B cell (primary cell): ENCODE results near the gene OTOP3. TPM values are rescaled to one million over a fixed set of nuclear protein-coding genes. Genes with fewer than 3 reads are reported as not detected.

Experiments
- ATAC-seq: fragments of 200-7000 bp; cut with Tn5 transposase; one replicate; pipeline ENCODE4 v1.10.0; 2021; ENCODE audit warnings: low read depth, mild to moderate bottlenecking, moderate number of reproducible peaks, moderate library complexity
- CTCF ChIA-PET: fragments of 350-600 bp; sonication (Branson Sonifier 250); formaldehyde crosslinking; loops from one replicate; lab custom pipeline; 2021; ENCODE audit warnings: antibody characterized with exemption, inconsistent platforms; lab: Charles Lee
- POLR2A ChIA-PET: fragments of 350-600 bp; sonication (Branson Sonifier 250); formaldehyde crosslinking; loops from one replicate; lab custom pipeline; 2021; ENCODE audit warnings: antibody characterized with exemption; lab: Charles Lee
- DNase-seq: peaks from one replicate; pipeline ENCODE4 v3.0.0; 2013
- H2AFZ ChIP-seq: 2 replicates; pipeline ENCODE4 v1.6.1; 2012; ENCODE audit warnings: mild to moderate bottlenecking, low read depth, low read length; ENCODE audit not compliant: insufficient read depth, poor library complexity, severe bottlenecking
- H3K27ac ChIP-seq, 2 donors: 1 replicate in 1 of 2; 2 replicates in 1 of 2; pipeline ENCODE4 v1.5.1; 2012 to 2013; ENCODE audit warnings: low read length in 2 of 2, mild to moderate bottlenecking in 2 of 2, moderate library complexity in 1 of 2
- H3K27me3 ChIP-seq, 4 experiments: fragments of 200-600 bp in 1 of 4; sonication (generic) in 1 of 4; replicated peaks in 1 of 4; 1 replicate in 2 of 4; 2 replicates in 2 of 4; pipeline versions ENCODE4 v1.6.1 to v1.7.0; 2013 to 2016; ENCODE audit warnings: low read length in 3 of 4, mild to moderate bottlenecking in 2 of 4, mixed read lengths in 1 of 4, moderate library complexity in 1 of 4; ENCODE audit not compliant: insufficient read depth in 4 of 4, control insufficient read depth in 3 of 4; ENCODE audit errors: control extremely low read depth in 1 of 4
- H3K36me3 ChIP-seq, 2 experiments: replicated peaks in 1 of 2; 1 replicate in 1 of 2; 2 replicates in 1 of 2; pipeline versions ENCODE4 v1.6.1 to v1.7.1; 2013; ENCODE audit warnings: low read length in 1 of 2; ENCODE audit not compliant: insufficient read depth in 2 of 2, control insufficient read depth in 1 of 2; ENCODE audit errors: control extremely low read depth in 1 of 2, extremely low read depth in 1 of 2
- H3K4me1 ChIP-seq, 2 donors: fragments of 200-600 bp in 1 of 2; sonication (generic) in 1 of 2; 1 replicate in 1 of 2; 2 replicates in 1 of 2; pipeline versions ENCODE4 v1.5.1 to v1.6.1; 2013 to 2017; ENCODE audit warnings: low read length in 2 of 2; ENCODE audit not compliant: control insufficient read depth in 2 of 2, insufficient read depth in 2 of 2
- H3K4me2 ChIP-seq: replicated peaks from 2 replicates; pipeline ENCODE3; 2012; ENCODE audit warnings: mild to moderate bottlenecking, low read depth, low read length; ENCODE audit not compliant: poor library complexity, severe bottlenecking
- H3K4me3 ChIP-seq, 5 experiments: fragments of 200-600 bp in 1 of 5; sonication (generic) in 1 of 5; 1 replicate in 3 of 5; 2 replicates in 2 of 5; pipeline versions ENCODE4 v1.5.1 to v1.7.0; 2011 to 2016; ENCODE audit warnings: low read length in 4 of 5, mild to moderate bottlenecking in 4 of 5, low read depth in 2 of 5, control low read depth in 1 of 5, moderate library complexity in 1 of 5; ENCODE audit not compliant: insufficient read depth in 1 of 5; ENCODE audit errors: control extremely low read depth in 1 of 5, extremely low read depth in 1 of 5
- H3K79me2 ChIP-seq: fragments of 200-600 bp; sonication (generic); one replicate; pipeline ENCODE4 v1.6.0; 2016; ENCODE audit warnings: low read length; ENCODE audit not compliant: control insufficient read depth, insufficient read depth
- H3K9ac ChIP-seq: fragments of 200-600 bp; sonication (generic); 2 replicates; pipeline ENCODE4 v1.6.1; 2017; ENCODE audit warnings: mild to moderate bottlenecking, low read length, moderate library complexity
- H3K9me3 ChIP-seq, 3 donors: one replicate each; pipeline versions ENCODE4 v1.6.1 to v1.7.1; 2013; ENCODE audit warnings: low read length in 2 of 3; ENCODE audit not compliant: control insufficient read depth in 2 of 3, insufficient read depth in 1 of 3; ENCODE audit errors: control extremely low read depth in 1 of 3
- H4K20me1 ChIP-seq: 2 replicates; pipeline ENCODE4 v1.6.0; 2012; ENCODE audit warnings: mild to moderate bottlenecking, low read length; ENCODE audit not compliant: insufficient read depth, control insufficient read depth, poor library complexity, severe bottlenecking
- H3K27ac Mint-ChIP-seq: one replicate; pipeline ENCODE4 v1.8.0; 2021; ENCODE audit warnings: mixed read lengths
- H3K27me3 Mint-ChIP-seq: one replicate; pipeline ENCODE4 v1.8.0; 2021; ENCODE audit warnings: mixed read lengths
- H3K4me1 Mint-ChIP-seq: one replicate; pipeline ENCODE4 v1.8.0; 2021; ENCODE audit warnings: mixed read lengths
- H3K4me3 Mint-ChIP-seq: one replicate; pipeline ENCODE4 v1.8.0; 2021; ENCODE audit warnings: mixed read lengths
- H3K9me3 Mint-ChIP-seq: one replicate; pipeline ENCODE4 v1.8.0; 2022; ENCODE audit warnings: mixed read lengths; ENCODE audit not compliant: insufficient read depth
- EZH2 ChIP-seq: IDR thresholded peaks from 2 replicates; pipeline ENCODE4 v1.6.1; 2012; ENCODE audit warnings: borderline replicate concordance, low read depth, mild to moderate bottlenecking, moderate library complexity, low read length; ENCODE audit not compliant: insufficient read depth, poor library complexity, severe bottlenecking
- WGBS: methylation state at CpG from one replicate; pipeline ENCODE4 v1.1.5; 2013; ENCODE audit warnings: missing lambda C conversion rate; ENCODE audit not compliant: insufficient coverage; 5-methylcytosine and 5-hydroxymethylcytosine counted together
- intact Hi-C: fragments of 100-400 bp; cut with micrococcal nuclease; formaldehyde crosslinking; loops from one replicate; pipeline ENCODE4 v1.10.0; 2022
- polyA plus RNA-seq: library from polyadenylated mRNA; depleted of rRNA; stranded (reverse); fragments of >200 nt; gene quantifications from 2 replicates; pipeline ENCODE4 v1.2.3, GENCODE V29; 2012
- total RNA-seq, 2 donors: library from RNA; stranded (reverse); fragments of 120-200 nt in 1 of 2; gene quantifications; 1 replicate in 1 of 2; 2 replicates in 1 of 2; pipeline versions ENCODE4 v1.2.3 to v1.2.4, GENCODE V29; 2013 to 2022
- TF ChIP-seq, protein P1 (sequence below): fragments of 200-600 bp; IDR thresholded peaks from one replicate; pipeline ENCODE4 v1.8.0; 2022; ENCODE audit warnings: antibody characterized with exemption, mild to moderate bottlenecking

OTOP3 gene
- total and polyA plus RNA-seq, 2 donors (not counting 1 experiment from before 2014, with no cell fraction given): not detected

DNA sequence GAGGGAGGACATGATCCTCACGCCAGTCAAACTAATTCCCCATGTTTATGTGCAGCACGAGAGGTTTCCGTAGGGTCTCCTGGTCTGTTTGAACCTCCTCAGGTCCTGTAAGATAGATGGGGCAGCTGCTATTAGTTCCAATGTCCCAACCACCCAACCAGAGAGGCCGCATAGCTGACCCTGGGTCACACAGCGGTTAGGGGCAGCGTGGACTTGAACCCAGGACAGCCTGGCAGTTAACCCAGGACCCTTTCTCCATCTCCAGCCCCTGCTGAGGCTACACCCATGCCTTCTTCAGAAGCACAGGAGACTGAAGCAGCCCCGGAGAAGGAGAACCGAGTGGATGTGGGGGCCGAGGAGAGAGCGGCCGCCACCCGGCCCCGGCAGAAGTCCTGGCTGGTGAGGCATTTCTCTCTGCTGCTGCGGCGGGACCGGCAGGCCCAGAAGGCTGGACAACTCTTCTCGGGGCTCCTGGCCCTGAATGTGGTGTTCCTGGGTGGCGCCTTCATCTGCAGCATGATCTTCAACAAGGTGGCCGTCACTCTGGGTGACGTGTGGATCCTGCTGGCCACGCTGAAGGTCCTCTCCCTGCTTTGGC lies 5.5 kb downstream of the OTOP3 start:
- ChIA-PET CTCF (no interaction called here), POLR2A (no interaction called here)
- Histone ChIP-seq H3K36me3 (no peaks in the 10 kb centered on the region), H3K9me3 (peaks cover 0 to 2% (median 0%) of the 10 kb centered on the region in 3 donors), H3K79me2 (no peaks in the 10 kb centered on the region), H3K27ac (no peak overlapping the region), H2AFZ (no peak overlapping the region), H3K4me2 (no peak overlapping the region), H3K4me3 (no peak overlapping the region), H4K20me1 (no peaks in the 10 kb centered on the region), H3K9ac (no peak overlapping the region), H3K27me3 (peaks cover 0 to 43% (median 10%) of the 10 kb centered on the region in 4 experiments), H3K4me1 (no peaks in the 10 kb centered on the region)
- H3K27ac Mint-ChIP-seq: no peak overlapping the region
- no peak for TF ChIP-seq EZH2
- TF ChIP-seq, protein P1, sequence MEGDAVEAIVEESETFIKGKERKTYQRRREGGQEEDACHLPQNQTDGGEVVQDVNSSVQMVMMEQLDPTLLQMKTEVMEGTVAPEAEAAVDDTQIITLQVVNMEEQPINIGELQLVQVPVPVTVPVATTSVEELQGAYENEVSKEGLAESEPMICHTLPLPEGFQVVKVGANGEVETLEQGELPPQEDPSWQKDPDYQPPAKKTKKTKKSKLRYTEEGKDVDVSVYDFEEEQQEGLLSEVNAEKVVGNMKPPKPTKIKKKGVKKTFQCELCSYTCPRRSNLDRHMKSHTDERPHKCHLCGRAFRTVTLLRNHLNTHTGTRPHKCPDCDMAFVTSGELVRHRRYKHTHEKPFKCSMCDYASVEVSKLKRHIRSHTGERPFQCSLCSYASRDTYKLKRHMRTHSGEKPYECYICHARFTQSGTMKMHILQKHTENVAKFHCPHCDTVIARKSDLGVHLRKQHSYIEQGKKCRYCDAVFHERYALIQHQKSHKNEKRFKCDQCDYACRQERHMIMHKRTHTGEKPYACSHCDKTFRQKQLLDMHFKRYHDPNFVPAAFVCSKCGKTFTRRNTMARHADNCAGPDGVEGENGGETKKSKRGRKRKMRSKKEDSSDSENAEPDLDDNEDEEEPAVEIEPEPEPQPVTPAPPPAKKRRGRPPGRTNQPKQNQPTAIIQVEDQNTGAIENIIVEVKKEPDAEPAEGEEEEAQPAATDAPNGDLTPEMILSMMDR: no peak
- no peak overlapping the region for H3K4me3 Mint-ChIP-seq
- H3K9me3 Mint-ChIP-seq: no peaks in the 10 kb centered on the region
- no peak for DNase-seq
- ATAC-seq: no peak
- intact Hi-C loops: no loop called here
- H3K4me1 Mint-ChIP-seq: no peaks in the 10 kb centered on the region
- peaks cover 57% of the 10 kb centered on the region for H3K27me3 Mint-ChIP-seq
- 81% methylated on average over 18 of the region's 21 CpGs for WGBS

DNA sequence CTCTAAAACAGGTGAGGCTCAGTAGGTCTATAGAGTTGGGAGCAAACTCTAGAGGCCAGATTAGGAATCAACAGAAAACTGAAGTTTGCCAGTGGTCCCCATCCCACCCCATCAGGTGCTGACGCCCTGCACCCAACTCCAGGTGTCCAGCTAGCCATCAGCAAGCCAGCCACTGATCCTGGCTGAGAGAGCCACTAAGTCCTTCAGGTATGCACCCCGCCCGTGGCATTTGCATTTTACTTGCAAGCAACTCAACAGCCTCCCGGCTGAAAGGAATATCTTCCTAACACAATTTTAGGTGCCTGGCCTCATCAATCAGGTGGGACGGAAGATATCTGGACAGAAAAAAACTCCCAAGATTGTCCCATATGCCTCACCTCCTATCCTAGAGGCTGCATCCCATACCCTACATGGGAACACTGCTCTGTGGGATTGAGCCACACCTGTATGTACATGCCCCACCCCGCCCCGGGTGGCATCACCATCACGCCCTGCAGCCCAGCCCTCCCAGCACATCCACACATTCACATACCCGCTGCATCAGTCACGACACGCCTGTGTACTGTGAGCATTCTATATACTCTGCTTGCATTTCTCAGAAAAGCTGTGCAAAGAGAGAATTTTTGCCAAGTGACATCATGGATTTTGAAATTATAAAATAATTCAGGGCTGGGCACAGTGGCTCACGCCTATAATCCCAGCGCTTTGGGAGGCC lies 8.3 kb downstream of the OTOP3 start:
- Histone ChIP-seq H4K20me1 (no peaks in the 10 kb centered on the region), H3K4me2 (no peak overlapping the region), H3K27me3 (peaks cover 0 to 25% (median 2%) of the 10 kb centered on the region in 4 experiments), H3K9ac (no peak overlapping the region), H3K27ac (no peak overlapping the region), H3K4me3 (no peak overlapping the region), H3K4me1 (no peaks in the 10 kb centered on the region), H3K36me3 (no peaks in the 10 kb centered on the region), H3K79me2 (no peaks in the 10 kb centered on the region), H3K9me3 (peaks cover 0 to 4% (median 0%) of the 10 kb centered on the region in 3 donors), H2AFZ (no peak overlapping the region)
- CTCF ChIA-PET: no interaction called here
- DNase-seq (no peak), ATAC-seq (no peak)
- no peak overlapping the region for H3K4me3 Mint-ChIP-seq
- POLR2A ChIA-PET: no interaction called here
- no peaks in the 10 kb centered on the region for H3K4me1 Mint-ChIP-seq
- TF ChIP-seq EZH2: no peak
- TF ChIP-seq, protein P1: no peak
- no peaks in the 10 kb centered on the region for H3K9me3 Mint-ChIP-seq
- H3K27ac Mint-ChIP-seq: no peak overlapping the region
- intact Hi-C loops: no loop called here
- peaks cover 41% of the 10 kb centered on the region for H3K27me3 Mint-ChIP-seq
- 87% methylated on average over 11 of the region's 13 CpGs for WGBS
